Sigmoid colon (tissue), 4 donors: ENCODE results near the gene CCSER1.

Experiments
- CTCF ChIP-seq, 4 experiments: fragments of 450-650 bp in 3 of 4; fragments of 200-600 bp in 1 of 4; IDR thresholded peaks; one replicate each; pipeline ENCODE4 v1.5.1; 2016 to 2019; ENCODE audit warnings: antibody characterized with exemption in 4 of 4, mild to moderate bottlenecking in 3 of 4, moderate library complexity in 2 of 4
- EP300 ChIP-seq, 4 donors: sonication (generic); formaldehyde crosslinking; IDR thresholded peaks; one replicate each; pipeline ENCODE4 v1.6.1; 2017; ENCODE audit warnings: antibody characterized with exemption in 4 of 4
- POLR2A ChIP-seq, 2 donors: fragments of 450-650 bp; IDR thresholded peaks; one replicate each; pipeline ENCODE4 v1.6.1; 2016; ENCODE audit warnings: antibody characterized with exemption in 2 of 2, mild to moderate bottlenecking in 2 of 2, moderate library complexity in 2 of 2
- POLR2AphosphoS5 ChIP-seq, 4 donors: sonication (generic); formaldehyde crosslinking; IDR thresholded peaks; one replicate each; pipeline ENCODE4 v1.6.1; 2017; ENCODE audit warnings: antibody characterized with exemption in 4 of 4

- TF ChIP-seq CTCF (IDR thresholded peaks at IDR 0.05) = no peak
- no peak for TF ChIP-seq POLR2A (IDR thresholded peaks at IDR 0.05)
- no peak for TF ChIP-seq EP300 (IDR thresholded peaks at IDR 0.05)
- TF ChIP-seq POLR2AphosphoS5 (IDR thresholded peaks at IDR 0.05) = no peak
Observed at GRCh38 chr4:90174621-90175023, 47.4 kb downstream of the CCSER1 start.
